Hippocampal formation (tissue), 2 donors: ENCODE data around the gene DNHD1.
A peak's percentile ranks its signal among the peaks of the same experiment; 100 is the strongest.

Experiments
- DNase-seq, 2 donors: peaks; one replicate each; lab custom pipeline; 2025; lab: John Stamatoyannopoulos, UW

Gene DNHD1

DNA sequence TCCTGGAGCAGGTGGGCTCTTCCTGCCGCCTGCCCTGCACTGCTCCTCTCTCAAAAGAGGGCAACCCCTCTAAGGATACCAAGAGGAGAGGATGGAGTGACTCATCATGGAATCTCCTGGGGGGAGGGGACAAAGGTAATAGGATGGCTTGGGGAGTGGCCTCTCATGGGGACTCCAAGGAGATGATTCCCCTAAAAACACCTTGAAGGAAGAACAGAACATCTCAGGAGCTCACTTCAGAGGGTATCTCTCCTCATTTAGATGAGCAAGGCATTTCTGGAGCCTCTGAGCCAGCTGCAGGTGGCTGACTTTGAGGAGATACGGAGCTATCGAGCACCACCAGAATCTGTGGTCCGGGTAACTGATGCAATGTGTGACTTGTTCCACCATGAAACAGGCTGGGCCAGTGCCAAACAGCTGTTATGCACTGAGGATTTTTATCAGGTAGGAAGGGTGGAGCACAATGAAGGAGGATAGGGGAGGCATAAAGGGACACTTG, 66.1 kb downstream of the DNHD1 start:
- DNase-seq: no peak

DNA sequence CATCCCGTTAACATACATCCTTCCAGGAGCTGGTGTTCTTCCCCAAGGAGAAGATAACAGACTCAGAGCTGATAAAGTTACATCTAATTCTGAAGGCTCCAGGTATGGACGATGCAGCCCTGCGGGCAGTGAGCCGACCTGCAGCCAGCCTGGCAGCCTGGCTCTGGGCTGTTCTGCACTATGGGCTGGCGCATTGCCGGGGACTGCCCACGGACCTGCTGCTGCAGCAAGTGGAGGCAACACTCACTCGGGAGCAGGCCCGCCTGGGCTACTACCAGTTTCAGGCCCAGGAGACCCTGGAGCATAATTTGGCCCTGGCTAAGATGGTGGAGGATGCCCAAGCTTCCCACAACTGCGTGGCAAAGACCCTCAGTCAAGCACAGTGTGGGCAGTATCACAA, 66.6 kb downstream of the DNHD1 start:
- DNase-seq: no peak

DNA sequence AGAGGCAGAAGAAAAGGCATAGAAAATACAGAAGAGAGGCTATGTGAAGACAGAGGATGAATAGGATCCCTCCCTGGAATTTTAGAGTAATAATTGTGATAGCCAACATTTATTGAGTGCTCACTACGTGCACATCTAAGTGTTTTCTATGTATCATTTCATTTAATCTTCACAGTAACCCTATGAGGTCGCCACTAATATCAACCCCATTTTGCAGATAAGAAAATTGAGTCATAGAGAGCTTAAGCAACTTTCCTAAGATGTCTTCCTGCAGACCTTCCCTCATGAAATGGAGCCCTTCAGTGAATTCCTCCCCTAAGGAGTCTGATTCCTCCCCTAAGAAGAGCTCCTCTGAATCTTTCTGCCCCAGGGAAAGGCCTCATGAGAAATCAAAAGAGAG, 68.2 kb downstream of the DNHD1 start:
- no peak for DNase-seq

DNA sequence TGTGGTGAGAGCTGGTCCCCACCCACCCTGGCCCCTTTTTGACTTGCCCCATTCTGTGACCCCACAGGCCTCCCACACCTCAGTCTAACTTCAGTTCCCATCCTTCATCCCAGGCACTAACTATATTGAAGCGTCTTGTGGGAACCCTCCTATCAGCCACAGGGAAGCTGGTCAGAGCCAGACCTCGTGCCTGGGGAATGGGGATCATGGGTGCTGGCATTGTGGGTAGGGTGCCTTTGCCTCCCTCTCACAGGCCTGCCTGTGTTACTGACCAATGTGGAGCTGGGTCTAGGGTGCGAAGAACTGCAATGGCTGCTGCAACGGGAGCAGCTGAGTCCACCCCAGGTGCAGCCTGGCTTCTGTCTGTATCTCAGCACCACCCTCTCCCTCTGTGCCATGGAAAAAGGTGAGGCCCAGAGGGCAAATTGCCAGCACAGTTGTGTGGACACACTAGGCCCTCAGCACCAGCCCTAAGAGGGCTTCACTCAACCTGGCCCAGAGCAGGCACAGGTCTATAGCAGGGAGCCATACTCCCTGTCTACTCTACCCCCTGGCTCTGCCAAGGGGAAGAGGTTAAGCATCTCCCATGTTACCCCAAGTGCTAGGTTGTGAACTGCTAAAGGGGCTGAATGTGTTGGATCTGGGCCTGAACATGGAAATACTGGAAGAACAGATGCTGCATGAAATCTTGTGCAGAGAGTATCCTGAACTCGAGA, 69.1 kb downstream of the DNHD1 start:
- DNase-seq: no peak

DNA sequence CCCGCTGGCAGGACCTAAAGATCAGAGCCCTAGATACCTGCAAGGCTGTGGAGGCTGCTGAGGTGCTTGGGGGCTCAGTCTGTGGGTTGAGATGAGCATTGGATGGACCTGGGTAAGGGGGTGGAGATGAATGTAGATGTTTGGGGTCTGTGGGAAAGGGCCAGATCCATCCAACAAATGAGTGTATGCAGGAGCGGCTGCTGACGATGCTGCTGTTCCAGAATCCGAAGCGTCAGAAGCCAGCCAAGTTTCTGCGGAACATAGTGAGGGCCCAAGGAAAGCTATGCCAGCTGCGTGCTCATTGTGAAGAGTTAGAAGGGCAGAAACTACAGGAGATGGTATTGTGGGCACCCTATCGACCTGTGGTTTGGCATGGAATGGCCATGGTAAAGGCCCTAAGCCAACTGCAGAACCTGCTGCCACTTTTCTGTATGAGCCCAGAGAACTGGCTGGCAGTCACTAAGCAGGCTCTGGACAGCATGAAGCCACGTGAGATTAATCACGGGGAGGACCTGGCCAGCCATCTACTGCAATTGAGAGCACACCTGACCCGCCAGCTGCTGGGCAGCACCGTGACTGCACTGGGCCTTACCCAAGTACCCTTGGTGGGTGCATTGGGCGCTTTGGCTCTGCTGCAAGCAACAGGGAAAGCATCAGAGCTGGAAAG, 69.8 kb downstream of the DNHD1 start:
- no peak for DNase-seq

DNA sequence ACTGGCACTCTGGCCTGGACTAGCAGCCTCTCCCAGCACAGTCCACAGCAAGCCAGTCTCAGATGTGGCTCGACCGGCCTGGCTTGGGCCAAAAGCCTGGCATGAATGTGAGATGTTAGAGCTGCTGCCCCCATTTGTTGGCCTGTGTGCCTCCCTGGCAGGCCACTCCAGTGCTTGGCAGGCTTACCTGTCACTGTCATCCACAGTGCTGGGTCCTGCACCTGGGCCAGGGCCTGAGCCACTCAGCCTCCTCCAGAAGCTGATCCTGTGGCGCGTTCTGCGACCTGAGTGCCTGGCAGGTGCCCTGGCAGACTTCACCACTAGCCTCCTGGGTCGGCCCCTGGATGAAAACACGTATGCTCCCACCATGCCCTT, 70.3 kb downstream of the DNHD1 start:
- DNase-seq: no peak

DNA sequence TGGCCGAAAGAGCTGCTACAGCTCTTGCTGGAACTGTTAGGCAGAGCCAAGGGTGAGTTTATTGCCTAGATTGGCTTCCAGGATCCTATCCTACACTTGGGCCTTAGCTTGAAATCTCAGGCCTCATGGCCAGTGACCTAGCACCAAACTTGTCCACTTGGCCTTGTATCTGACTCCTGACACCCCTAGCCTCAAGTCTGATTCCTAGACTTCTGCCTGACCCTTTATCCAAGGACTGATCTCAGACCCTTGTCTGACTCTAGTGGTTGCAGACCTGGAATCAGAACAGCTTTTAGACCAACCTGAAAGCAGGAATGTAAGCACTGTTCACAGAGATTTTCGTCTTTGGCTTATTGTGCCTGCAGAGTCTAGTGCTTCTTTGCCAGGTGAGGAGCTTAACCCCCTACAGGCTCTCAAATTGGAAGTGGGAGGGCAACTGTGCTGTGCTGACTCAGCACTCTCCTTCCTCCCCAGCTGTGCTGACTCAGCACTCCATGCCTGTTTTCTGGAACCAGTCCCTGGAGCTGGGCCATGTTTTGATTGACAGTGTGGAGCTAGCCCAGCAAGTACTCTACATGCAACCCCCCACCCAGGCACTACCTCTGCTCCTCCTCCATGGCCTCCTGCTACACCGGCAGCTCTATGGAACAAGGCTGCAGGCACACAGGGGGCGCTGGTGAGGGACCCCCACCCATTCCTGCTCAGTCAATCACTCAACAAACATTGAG, 71.3 kb downstream of the DNHD1 start:
- DNase-seq: no peak

DNA sequence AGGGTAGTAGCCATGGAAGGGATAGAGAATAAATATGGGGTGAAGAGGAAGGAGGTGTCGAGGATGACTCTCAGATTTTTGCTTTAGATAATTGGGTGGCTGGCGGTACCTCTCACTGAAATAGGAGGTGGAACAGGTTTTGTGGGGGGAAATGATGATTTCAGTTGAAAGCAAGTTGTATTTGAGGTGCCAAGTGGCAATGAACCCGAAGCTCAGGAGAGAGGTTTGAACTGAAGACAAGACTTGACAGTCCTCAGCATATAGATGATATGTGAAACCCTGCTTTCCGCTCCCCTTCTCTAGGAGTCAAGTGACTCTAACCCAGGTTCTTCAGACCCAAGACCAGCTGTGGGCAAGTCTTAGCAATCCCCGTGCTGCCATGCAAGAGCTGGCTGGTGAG, 72.6 kb downstream of the DNHD1 start:
- DNase-seq: no peak

DNA sequence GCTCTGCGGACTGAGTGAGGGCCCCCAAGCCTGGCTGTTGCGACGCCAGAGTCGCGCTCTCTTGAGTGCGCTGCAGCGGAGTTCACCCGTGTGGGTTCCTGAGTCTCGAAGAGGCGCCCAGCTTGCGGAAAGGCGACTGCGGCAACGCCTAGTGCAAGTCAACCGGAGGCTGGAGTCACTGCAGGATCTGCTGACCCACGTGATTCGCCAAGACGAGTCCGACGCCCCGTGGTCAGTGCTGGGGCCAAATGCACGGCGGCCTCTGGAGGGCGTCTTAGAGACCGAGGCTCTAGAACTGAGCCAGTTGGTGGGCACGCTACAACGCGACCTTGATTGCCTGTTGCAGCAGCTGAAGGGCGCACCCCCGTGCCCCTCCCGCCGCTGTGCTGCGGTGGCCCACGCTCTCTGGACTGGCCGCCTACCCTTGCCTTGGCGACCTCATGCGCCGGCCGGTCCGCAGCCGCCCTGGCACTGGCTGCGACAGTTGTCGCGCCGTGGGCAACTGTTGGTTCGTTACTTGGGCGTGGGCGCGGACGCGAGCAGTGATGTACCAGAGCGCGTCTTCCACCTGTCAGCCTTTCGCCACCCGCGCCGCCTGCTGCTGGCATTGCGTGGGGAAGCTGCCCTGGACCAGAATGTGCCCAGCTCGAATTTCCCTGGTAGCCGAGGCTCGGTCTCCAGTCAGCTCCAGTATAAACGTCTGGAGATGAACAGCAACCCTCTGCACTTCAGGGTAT, 73.8 kb downstream of the DNHD1 start:
- DNase-seq: no peak

DNA sequence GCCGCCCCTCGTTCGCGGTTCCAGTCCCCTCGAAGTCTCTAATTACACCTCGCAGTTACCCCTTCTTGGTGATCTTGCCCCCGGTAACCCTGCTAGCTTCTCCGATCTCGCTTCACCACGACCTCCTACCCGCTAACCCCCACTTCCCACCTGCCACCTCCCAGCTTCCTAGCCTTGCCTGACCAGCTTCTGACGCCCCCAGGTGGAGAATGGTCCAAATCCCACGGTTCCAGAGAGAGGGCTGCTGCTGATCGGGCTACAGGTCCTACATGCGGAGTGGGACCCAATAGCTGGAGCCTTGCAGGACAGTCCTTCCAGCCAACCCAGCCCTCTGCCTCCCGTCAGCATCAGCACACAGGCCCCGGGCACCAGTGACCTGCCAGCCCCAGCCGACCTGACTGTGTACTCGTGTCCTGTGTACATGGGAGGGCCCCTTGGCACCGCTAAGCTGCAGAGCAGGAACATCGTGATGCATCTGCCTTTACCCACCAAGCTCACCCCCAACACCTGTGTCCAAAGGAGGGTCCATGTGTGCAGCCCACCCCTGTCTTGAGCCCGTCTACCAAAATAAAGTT, 74.4 kb downstream of the DNHD1 start:
- no peak for DNase-seq

DNA sequence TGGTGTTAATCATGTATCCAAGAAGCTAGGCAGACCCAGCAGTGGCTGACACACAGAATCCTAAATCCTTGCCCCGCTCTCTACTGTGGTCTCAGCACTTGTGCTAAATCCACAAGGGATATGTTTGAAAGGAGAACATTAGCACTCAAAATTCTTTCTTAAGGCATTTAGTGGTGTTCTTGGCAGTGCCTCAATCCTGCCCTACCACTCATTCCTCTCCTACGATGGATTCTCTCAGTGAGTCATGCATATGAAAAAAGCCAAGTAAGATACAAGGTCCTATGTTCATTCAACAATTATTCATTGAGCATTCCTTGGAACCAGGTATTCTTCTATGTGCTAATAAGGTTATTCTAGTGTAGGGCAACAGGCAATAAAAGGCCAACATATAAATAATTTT, 75.1 kb downstream of the DNHD1 start:
- no peak for DNase-seq

DNA sequence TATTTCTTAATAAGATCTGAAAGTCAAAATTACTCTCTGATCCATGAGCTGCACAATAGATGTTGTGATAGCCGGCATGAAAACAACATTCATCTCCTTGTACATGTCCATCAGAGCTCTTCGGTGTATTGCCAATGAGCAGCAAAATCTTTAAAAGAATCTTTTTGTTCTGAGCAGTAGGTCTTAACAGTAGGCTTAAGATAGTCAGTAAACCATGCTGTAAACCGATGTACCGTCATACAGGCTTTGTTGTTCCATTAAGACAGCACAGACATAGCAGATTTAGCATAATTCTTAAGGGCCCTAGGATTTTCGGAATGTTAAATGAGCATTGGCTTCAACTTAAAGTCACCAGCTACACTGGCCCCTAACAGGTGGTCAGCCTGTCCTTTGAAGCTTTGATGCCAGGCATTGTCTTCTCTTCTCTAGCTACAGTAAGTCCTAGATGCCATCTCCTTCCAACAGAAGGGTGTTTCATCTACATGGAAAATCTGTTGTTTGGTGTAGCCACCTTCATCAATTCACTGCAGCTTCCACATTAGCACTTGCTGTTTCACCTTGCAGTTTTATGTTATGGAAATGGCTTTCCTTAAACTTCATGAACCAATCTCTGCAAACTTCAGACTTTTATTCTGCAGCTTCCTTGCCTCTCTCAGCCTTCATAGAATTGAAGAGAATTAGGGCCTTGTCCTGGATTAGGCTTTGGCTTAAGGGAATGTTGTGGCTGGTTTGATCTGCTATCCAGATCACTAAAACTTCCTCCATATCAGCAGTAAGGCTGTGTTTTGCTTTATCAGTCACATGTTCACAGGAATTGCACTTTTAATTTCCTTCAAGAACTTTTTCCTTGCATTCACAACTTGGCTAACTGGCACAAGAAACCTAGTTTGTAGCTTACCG, 78.0 kb downstream of the DNHD1 start:
- DNase-seq: no peak

DNA sequence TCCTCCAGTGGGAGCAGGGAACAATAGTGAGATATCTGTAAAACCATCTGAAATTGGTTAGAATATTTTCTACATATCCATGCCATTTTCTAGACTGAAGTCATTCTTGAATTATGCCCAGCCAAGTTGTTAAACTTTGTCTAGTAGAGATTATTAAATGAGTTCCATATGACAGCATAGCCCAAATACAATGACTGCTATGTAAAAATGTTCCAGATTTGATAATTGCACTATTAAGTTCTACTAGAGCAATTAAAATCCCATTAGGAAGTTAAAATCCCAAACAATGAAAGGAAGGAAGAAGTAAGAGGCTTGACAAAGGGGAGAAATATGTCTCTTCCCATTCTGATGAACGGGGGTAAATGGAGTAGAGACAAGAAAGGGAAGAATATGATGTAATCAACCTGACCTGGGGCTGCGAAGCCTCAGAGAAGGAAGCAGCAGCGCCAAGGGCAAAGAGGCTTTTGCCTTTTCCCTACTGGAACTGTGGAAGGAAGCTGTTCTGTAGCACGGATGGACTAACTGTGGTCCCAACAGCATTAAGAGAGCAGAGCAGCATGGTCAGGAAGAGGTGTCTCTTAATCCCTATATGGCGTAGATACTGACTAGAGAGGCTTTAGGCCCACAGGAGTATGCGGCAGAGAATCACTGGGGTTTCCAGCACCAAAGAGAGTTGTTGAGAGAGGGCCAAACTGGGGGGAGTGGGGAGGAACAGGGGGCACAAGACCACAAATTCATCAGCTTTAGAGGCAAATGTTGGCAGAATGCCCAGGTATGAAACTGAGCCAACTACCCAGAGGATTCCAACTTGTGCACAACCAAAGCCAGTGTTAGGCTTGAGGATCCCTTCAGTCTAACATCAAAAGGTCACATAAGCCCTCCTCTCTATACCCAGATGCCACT, 79.6 kb downstream of the DNHD1 start:
- DNase-seq: peak; percentile 81 to 90

DNA sequence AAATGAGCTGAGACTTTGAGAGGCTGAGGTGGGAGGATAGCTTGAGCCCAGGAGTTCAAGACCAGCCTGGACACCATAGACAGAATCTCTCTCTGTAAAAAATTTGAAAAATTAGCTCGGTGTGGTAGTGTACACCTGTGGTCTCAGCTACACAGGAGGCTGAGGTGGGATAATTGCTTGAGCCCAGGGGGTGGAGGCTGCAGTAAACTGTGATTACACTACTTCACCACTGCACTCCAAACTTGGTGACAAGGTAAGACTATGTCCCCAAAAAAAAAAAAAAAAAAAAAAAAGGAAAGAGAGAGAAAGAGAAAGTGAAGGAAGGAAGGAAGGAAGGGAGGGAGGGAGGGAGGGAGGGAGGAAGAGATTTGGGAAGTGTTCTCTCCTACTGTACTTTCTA, 81.1 kb downstream of the DNHD1 start:
- DNase-seq: no peak

DNA sequence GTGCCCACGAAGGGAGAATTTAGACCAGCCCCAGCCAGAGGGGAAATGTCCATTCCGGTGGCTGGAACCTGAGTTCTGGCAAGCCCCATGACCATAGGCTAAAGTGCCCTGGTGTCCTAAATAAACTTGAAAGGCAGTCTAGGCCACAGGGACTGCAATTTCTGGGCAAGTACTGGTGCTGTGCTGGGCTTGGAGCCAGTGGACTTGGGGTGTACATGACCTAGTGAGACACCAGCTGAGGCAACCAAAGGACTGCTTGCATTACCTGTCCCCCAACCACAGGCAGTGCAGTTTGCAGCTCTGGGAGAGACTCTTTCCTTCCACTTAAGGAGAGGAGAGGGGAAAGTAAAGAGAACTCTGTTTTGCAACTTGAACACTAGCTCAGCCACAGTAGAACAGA, 82.6 kb downstream of the DNHD1 start:
- no peak for DNase-seq

DNA sequence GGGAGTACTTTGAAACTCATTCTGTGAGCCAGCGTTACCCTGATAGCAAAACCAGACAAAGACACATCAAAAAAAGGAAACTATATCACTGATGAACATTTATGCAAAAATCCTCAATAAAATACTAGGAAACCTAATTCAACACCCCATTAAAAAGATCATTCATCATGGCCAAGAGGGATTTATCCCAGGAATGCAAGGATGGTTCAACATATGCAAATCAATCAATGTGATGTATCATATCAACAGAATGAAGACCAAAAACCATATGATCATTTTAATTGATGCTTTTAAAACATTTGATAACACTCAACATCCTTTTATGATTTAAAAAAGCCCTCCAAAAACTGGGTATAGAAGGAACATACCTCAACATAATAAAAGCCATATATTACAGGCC, 86.5 kb downstream of the DNHD1 start:
- DNase-seq: no peak

DNA sequence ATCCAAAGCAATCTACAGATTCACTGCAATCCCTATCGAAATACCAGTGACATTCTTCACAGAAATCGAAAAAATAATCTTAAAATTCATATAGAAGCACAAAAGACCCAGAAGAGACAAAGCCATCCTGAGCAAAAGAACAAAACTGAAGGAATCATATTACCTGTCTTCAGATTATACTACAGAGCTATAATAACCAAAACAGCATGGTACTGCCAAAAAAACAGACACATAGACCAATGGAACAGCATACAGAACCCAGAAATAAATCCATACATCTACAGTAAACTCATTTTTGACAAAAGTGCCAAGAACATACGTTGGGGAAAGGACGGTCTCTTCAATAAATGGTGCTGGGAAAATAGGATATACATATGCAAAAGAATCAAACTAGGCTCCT, 87.4 kb downstream of the DNHD1 start:
- no peak for DNase-seq

DNA sequence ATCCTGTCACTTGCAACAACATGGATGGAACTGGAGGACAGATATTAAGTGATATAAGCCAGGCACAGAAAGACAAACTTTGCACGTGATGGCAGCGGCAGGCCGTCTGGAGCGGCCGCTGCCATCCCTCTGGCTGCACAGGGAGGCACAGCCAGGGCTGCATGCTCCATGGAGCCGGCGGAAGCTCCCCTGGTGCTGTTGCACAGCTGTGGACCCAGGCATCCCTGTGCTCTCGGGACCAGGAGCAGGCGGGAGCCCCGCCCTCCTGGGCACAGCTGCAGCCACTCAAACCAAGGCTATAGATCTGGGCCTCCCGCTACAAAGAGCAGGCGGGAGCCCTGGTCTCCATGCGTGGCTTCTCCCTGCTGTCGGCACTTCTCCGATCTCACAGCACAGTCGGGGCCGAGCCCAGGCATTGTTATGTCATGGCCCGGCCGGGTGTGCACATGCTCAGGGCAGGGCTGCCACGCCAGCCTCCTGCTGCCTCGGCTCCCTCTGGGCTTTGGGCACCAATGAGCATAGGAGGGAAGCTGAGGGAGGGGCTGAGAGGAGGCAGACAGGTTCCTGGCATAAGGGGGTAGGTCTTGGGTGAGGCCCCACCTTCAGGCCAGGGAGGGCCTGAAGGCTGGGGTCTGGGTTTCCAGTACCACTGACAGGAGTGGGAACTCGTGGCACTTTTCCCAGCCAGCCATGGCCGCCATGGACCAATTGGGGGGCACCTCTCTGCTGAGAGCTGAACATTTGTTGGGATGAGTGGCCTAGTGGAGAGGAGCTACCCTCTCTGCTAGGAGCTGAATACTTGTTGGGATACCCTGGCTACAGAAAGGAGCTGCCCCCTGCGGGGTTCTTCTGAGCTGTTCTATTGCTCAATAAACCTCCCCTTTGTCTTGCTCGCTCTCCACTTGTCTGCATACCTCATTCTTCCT, 89.6 kb downstream of the DNHD1 start:
- DNase-seq: peak in 1 of 2 donors; percentile 40
